NCI-H2029 (cell line): ENCODE measurements around the gene DGKA.
A peak's percentile ranks its signal among the peaks of the same experiment; 100 is the strongest.
"Not testable (repeated sequence)": the region's sequence is repeated elsewhere in the genome, so short reads cannot be mapped to it uniquely, and the experiment has no call there.

Experiments used
- DNase-seq: peaks from one replicate; lab custom pipeline; 2025; lab: John Stamatoyannopoulos, UW

The DGKA gene

DNA sequence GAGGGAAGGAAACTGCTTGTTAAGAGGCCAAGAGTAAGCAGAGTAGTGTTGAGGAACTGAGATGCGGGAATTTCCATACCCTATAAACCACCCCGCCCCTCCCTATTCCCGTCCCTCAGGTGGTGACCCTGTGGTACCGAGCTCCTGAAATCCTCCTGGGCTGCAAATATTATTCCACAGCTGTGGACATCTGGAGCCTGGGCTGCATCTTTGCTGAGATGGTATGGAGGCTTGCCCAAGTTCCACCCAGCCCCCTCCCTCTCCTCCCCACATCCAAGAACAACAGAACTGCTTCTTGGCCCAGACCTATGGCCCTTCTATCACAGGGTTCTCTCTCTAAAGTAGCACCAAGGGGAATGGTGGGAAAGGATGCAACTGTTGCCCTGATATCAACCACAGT is 38.4 kb downstream of the DGKA start:
- DNase-seq: no peak

DNA sequence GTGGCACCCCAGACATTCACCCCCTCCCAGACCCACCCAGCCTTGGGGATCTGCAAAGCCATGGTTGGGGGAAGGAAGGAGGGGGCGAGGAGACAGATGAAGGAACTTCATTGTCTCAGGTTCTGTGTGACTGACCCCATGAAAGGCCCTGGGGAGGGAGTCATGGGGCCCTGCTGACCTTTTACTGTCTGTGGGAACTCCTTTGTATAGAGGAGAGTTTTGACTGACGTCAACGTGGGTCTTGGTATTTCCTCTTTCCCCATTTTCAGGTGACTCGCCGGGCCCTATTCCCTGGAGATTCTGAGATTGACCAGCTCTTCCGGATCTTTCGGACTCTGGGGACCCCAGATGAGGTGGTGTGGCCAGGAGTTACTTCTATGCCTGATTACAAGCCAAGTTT is 39.8 kb downstream of the DGKA start:
- DNase-seq: no peak

DNA sequence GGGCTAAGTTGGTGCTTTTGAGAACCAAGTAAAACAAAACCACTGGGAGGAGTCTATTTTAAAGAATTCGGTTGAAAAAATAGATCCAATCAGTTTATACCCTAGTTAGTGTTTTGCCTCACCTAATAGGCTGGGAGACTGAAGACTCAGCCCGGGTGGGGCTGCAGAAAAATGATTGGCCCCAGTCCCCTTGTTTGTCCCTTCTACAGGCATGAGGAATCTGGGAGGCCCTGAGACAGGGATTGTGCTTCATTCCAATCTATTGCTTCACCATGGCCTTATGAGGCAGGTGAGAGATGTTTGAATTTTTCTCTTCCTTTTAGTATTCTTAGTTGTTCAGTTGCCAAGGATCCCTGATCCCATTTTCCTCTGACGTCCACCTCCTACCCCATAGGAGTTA is 41.1 kb downstream of the DGKA start:
- no peak for DNase-seq

DNA sequence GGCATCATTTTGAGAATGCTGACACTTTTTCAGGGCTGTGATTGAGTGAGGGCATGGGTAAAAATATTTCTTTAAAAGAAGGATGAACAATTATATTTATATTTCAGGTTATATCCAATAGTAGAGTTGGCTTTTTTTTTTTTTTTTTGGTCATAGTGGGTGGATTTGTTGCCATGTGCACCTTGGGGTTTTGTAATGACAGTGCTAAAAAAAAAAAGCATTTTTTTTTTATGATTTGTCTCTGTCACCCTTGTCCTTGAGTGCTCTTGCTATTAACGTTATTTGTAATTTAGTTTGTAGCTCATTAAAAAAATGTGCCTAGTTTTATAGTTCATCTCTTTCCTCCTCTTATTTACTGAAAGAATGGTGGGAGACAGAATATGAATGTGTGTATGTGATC is 41.5 kb downstream of the DGKA start:
- no peak for DNase-seq

DNA sequence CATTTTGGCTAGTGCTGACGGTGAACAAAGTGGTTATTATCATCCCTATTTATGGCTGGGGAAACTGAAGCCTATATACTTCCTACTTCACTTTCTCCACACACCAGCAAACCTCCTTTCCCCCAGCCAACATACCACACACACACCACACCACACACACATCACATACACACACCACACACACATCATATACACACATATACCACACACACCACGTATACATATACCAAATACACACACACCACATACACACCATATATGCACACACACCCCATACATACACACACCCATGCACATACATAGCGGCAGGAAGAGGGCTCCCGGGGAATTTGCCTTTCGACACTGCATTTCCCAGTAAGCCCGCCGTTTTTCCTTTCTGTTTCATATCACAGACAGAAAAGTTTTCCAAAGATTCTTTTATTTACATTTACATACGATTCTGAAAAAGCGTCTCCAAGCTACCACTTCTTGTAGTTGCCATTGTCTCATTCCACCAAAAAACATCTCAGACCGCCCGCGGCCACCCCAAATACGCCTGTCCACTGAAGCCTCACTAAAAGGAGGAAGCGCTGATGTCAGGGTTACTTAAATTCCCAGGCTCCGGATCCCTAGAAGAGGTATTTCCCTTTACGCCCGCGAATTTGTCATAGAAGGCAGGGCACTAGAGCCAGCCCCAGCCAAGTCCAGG is 42.1 kb downstream of the DGKA start:
- DNase-seq: no peak

DNA sequence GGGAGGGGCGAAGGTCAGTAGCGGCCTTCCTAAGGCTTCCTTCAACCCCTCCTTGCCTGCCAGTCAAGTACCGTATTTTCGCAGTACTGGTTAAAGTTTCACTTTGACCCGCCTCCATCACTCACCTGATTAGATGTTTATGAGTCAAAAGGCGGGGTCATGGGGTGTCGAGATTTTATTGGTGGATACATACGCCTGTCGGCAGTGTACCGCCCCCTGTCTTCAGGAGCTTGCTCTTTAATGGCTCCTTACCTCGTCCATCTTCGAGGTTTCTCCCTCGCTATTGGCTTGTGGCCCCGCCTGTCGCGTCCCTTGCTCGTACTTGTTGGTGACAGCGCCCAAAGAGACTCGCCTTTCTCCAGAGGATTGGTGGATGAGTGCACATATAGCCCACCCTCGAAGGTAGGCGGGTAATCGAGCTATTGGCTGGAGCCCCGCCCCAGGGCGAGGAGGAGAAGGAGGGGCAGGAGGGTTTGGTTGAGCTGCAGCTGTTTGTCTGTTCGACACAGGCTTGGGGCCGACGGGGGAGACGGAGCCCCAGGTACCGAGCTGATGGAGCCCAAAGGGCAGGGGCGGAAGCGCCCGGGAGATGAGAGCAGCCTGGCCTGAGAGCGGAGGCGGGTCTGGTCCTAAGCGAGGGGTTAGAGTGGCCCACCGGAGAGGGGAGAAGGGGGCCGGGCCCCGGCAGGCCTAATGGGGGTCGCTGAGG is 42.8 kb downstream of the DGKA start, which contains the start of gene RAB5B:
Gene RAB5B, plus strand, starts transcription at position 480 of the 709 bp plus-strand sequence. CDS start 12,883 bp downstream, outside the sequence.
- DNase-seq: peak; percentile 100

DNA sequence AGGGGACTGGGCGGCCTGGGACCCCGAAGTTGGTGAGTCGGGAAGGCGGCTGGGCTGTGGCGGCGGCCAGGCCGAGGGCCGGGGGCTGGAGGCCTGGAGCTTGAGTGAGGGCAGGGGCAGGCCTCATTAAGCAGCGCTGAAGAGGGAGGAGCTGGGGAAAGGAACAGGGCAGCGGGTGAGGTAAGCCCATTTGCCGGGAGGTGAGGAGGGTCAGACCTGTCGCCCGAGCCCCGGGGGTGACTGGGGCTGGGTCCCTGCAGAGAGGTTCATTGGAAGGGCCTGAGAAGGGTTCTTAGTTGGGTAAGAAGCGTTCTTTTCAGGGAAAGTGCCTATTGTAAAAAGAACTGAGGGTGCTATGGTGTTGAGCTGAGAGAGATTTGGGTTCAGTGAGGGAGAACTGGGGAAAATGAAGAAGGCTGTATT is 43.4 kb downstream of the DGKA start:
- peak; percentile 34 for DNase-seq

DNA sequence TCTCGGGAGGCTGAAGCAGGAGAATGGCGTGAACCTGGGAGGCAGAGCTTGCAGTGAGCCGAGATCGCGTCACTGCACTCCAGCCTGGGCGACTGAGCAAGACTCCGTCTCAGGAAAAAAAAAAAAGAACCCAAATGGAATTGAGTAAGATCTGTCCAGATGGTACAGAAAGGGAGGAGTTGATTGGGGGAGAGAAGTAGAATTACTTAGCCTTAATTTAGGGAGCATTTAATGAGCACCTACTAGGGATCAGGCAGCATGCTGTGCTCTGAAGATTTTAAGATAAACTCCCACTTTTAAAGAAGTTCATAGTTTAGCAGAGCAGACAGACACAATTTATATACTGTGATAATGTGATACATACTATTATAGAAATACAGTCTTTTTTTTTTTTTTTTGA is 47.4 kb downstream of the DGKA start:
- no peak for DNase-seq

DNA sequence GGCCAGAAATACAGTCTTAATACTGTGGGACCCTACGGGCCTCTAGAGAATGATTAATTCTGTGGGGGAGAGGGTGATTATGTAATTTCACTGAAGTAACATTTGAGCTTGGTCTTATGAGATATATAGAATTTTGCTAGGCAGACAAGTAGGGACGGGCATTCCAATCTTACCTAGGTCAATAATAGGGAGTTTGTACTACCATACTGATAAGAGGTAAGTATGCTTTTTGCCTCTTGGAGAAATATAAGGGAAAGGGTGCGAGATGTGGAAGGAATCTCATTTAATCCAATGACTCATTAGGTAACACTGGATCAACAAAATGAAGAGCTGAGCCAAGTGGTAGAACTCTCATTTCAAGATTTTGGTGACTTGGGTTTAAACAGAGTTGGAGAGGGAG is 48.1 kb downstream of the DGKA start:
- DNase-seq: no peak

DNA sequence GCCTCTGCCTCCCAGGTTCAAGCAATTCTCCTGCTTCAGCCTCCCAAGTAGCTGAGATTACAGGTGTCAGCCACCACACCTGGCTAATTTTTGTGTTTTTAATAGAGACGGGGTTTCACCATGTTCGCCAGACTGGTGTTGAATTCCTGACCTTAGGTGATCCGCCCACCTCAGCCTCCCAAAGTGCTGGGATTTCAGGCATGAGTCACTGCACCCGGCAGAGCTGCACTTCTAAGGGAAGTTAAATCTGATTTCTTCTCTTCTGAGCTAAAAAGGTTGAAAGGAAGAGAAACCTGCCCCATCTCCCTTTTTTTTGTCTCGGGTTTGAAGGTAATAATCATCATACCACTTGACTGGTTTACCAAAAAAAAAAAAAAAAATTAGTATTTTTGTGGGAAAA is 50.9 kb downstream of the DGKA start:
- not testable (repeated sequence) for DNase-seq

DNA sequence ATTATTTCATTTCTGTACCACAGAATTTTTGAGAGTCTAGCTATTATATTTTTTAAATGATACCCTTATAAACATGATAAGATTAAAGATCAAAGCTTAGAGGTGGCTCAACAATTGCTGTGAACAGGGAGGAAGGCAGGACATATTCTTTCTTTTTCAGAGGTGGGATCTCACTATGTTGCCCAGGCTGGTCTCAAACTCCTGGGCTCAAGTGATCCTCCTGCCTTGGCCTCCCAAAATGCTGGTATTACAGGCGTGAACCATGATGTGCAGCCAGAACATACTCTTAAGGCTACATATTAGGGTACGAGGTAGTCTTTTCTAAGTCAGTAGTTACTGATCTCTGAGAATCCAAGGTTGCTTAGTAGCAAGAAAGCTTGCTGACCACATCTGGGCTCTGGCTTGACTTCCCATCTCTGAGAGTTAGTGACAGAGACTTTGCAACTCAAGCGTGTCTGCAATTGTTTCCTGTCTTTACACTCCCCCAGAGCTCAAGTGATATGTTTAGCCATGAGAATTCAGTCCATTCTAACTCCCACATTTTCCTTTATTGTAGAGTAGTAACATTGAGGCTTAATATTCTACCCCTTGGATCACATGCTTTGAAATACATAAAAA is 51.5 kb downstream of the DGKA start:
- no peak for DNase-seq

DNA sequence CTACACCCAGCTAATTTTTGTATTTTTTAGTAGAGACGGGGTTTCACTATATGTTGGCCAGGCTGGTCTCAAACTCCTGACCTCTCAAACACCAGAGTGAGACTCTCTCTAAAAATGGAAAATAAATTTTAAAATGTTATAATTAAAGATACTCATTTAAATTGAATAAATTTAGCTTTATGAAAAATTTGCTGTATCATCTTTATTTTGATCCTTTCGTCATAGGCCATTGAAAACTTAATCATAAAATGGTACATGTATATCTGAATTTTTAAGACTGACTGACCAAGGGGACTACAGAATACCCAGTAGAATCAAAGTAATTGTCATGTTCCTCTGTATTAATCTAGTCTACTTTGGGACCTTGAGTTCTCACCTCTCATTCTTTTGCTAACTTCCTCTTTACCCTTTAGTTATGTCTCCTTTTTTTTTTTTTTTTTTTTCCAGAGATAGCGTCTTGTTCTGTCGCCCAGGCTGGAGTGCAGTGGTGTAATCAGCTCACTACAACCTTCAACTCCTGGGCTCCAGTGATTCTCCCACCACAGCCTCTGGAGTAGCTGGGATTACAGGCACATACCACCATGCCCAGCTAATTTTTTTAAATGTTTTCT is 52.4 kb downstream of the DGKA start:
- DNase-seq: no peak

DNA sequence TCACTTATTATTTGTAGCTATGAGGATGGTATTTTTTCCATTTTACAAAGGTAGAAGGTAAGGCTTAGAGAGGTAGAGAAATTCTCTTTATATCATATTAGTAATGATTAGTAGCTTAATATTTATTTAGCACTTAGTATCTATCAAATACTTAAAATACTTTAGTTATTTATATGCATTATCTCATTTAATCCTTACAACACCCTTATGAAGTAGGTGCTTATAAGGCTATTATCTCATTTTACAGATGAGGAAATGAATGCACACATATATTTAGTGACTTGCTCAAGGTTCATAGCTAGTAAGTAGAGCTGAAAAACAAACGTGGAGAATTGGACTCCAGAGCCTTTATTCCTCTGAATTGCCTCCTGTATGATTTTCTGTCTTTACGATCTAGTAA is 53.9 kb downstream of the DGKA start:
- DNase-seq: no peak

DNA sequence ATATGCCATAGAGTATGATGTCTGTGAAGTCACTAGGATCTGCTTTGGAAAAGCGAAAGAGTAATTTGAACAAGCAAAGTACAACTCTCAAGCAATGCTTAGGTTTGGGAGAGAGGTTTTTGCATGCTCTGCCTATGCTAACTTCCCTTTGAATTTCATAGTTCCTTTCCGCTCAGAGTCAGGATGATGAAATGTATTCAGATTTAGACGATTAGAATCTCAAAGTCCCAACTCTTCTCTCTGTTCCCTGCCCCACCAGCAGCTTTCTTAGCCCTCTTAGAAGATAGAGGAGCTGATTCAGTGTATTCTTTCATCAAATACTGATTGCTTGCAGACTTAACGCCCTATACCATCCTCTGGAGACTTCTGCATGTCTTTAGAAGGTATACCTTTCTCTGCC is 54.4 kb downstream of the DGKA start:
- DNase-seq: no peak

DNA sequence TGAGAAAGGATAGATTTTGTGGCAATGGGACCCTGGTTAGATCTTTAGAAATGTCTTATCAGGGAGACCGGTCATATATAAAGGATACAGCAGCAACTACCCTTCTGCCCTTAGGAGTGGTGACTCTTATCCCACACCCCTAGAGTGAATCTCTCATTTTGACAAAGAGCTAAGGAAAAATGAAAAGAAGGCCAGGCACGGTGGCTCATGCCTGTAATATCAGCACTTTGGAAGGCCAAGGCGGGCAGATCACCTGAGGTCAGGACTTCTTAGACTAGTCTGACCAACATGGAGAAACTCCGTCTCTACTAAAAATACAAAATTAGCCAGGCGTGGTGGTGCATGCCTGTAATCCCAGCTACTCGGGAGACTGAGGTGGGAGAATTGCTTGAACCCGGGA is 55.0 kb downstream of the DGKA start:
- DNase-seq: not testable (repeated sequence)

DNA sequence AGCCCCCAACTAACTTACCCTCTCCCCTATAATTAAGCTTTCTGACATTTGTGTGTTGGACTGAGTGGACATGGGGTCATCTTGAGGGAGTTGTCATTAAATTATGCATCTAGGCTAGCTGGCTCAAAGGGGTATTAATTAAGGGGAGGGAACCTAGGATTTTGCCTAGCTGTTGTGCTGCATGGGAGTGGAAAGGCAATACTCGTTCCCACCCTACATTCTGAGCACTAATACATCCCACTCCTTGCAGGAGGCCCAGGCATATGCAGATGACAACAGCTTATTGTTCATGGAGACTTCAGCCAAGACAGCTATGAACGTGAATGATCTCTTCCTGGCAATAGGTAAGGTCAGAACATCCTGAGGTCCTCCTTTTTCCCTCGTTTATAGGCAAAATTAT is 60.1 kb downstream of the DGKA start:
- no peak for DNase-seq

DNA sequence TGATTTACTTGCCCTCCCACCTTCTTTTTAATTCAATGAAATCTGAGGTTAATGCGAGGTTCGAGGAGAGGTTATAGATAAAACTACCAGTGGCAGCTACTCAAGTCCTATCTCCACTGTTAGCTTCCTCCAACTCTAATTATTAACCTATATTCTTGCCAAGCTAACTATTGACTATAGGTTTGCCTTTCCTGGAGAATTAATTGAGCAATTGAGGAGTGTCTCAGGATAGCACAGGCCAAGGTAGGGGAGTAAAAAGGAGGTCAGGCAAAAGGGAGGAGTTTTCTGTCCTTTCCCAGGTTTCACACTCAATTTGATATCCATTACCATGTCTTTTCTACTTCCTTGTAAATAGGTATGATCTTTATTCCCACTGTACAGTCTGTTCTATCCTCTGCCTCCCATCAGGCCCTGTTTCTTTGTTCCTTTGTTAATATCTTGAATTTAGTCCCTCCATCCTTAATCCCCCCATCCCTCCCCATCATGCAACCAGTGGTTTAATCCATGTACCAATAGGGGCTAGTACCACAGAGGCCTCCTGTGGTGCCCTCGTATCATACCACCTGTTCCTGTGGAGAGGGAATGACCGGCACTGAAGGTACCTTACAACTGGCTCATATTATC is 62.4 kb downstream of the DGKA start:
- no peak for DNase-seq

DNA sequence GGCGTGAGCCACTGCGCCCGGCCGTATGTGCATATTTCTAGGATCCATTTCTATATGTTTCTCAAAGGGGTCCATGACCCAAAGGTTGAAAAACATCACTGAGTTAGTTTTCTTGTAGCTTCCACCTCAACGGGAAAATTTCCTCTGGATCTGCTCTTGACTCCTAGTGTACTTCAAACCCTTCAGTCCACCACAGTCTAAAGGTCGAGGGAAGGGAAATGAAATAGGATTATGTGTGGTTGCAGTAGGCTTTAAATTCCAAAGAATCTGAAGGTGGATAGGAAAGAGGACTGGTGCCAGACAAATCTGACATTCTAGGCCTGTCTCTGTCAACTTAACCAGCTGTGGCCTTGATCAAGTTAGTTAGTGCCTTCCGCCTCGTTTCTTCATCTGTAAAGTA is 64.4 kb downstream of the DGKA start:
- no peak for DNase-seq

DNA sequence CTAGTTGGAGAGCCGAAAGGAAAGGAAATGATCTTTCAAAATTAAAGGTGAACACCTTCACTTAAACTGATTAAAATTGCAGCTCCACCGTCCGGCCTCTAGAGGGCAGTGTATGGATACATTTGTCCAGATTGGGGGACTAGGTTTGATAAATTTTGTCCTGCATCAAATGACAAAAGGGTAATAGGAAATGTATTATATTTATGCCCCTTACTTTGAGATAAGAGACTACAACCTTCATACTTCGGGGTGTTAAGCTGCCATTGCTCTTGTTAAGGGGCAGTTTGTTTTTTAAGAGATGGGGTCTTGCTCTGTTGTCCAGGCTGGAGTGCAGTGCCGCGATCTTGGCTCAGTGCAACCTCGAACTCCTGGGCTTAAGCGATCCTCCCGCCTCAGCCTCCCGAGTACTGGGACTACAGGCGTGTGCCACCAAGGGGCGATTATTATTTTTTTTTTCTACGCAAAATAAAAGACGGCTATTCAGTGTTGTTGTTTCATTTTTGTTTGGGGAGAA is 65.3 kb downstream of the DGKA start:
- peak; percentile 53 for DNase-seq

DNA sequence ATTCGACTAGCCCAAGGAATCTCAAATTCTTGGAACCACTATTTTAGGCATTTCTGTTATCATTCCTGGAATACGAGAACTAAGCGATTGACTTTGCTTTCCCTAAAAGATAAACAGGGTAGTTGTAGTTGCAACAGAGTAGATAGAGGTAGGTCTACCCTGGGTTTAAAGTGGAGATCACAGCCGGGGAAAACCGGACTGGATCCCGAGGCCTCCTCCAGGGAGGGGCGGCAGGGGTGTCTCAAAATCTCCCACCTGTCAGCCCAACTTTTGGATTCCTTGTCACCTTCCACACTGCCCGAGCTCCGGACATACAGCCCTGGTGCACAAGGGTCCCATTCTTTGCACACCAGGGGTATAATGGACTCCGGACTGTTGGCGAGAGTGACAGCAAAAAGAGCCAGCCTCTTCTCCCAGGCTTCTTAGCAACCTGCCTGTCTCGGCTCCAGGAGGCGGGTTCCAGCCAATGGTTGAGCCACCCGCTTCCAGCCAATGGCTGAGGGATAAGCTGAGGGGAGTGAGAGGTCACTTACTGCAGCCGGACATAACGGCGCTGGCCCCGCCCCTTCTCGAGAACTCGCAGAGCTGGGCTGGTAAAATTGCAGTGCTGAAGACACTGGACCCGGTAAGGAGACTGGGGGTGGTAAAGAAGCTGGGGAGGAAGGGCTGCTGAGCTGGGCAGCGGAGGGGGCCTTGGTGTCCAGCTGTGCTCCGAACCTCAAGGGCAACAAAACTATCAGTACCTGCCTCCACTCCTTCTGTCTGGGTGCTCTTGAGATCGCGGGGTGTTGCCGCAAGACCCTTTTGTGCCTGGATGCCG is 66.0 kb downstream of the DGKA start, which contains the start of gene SUOX:
Gene SUOX, plus strand, starts transcription at position 562 of the 820 bp plus-strand sequence. CDS start 4,946 bp downstream, outside the sequence.
- DNase-seq: peak; percentile 94

DNA sequence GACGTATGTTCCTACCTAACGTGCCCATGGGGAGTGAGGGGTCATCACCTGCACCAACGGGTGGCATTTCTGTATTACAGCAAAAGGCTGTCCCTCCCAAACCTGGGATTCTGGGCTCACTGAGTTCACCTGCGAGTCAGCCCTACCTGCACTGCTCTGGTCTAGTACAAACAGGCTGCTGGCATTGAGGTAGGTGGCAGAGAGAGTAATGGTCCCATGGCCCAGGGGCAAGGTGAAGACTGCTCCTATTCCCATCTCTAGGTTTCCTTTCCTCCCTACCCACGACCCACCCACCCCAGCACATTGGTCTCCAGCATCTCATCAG is 66.5 kb downstream of the DGKA start:
- no peak for DNase-seq
